Measurements from ENCODE around the gene MICB.

The MICB gene

DNA sequence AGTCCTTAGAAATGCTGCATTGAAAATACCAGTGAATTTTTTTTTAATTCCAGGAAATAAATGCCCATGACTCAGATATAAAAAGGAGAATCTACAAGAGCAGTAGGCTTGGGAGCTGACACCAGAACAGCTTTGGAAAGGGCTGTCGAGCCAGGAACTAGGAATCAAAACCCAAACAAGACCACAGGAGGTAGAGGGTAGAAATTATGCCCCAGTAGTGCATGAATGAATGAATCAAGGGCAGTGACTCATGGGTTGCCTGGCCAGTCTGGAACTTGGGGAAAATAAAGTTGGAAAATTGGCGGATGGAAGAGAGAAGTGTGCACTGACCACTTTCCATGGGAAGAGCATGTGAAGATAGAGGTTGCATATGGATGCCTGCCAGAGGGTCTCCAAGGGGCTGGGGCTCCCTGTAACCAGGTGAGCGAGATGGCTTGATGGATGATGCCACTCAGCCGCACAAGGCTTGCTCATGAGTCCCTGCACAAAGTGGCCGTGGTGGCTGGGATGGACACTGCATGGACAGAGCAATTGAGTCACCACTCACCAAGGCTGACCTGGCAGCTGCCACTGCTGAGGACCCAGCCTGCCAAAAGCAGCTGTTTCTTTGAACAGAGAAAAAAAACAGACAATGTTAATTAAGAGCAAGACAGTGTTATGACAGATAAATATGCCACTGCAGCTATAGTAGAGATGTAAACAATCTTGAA is 15.7 kb downstream of the MICB start:
- Histone ChIP-seq H3K27me3 (ENCODE audit: control insufficient read depth, insufficient read depth, low read length) (no peaks in the 10 kb centered on the region), H3K9me3 (ENCODE audit: control insufficient read depth, insufficient read depth, low read length) (no peaks in the 10 kb centered on the region), H3K4me3 (ENCODE audit: low read depth, low read length) (no peak overlapping the region), H3K4me1 (ENCODE audit: control insufficient read depth, insufficient read depth, low read length) (no peaks in the 10 kb centered on the region), H3K36me3 (ENCODE audit: control insufficient read depth, insufficient read depth, low read length) (peaks cover 16% of the 10 kb centered on the region), H3K9ac (ENCODE audit: low read depth, low read length) (no peak overlapping the region), H3K27ac (ENCODE audit: low read depth, low read length) (no peak overlapping the region)

DNA sequence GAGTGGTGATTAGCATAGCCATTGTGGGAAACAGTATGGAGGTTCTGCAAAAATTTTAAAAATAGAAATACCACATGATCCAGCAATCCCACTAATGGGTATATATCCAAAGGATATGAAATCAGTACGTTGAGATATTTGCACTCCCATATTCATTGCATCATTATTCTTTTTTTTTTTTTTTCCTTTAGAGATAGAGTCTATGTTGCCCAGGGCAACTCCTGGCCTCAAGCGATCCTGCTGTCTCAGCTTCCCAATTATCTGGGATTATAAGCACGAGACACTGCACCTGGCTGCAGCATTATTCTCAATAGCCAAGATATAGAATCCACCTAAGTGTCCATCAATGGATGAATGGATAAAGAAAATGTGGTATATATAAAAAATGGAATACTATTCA is 23.9 kb downstream of the MICB start:
- Histone ChIP-seq H3K4me3 (ENCODE audit: low read depth, low read length) (no peak overlapping the region), H3K9ac (ENCODE audit: low read depth, low read length) (no peak overlapping the region), H3K9me3 (ENCODE audit: control insufficient read depth, insufficient read depth, low read length) (no peaks in the 10 kb centered on the region), H3K27ac (ENCODE audit: low read depth, low read length) (no peak overlapping the region), H3K36me3 (ENCODE audit: control insufficient read depth, insufficient read depth, low read length) (no peaks in the 10 kb centered on the region), H3K27me3 (ENCODE audit: control insufficient read depth, insufficient read depth, low read length) (no peaks in the 10 kb centered on the region), H3K4me1 (ENCODE audit: control insufficient read depth, insufficient read depth, low read length) (no peaks in the 10 kb centered on the region)

DNA sequence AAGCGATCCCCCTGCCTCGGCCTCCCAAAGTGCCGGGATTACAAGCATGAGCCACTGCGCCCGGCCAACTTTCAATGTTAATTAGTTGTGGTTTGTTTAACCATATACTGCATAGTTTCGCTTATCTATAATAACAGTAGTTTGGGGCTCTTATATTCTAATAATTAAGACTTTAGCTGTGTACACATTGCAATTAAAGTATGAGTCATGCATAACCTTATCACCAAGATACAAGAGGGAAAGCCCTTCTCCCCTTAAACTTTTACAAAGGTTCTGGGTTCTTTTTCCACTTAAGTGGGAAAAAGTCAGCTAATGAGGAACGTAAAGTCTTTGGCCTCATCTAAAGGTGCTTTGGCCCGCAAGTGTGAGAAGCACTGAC is 27.6 kb downstream of the MICB start:
- no peak overlapping the region for H3K4me3 ChIP-seq (ENCODE audit: low read depth, low read length)
- no peaks in the 10 kb centered on the region for H3K4me1 ChIP-seq (ENCODE audit: control insufficient read depth, insufficient read depth, low read length)
- no peak overlapping the region for H3K27ac ChIP-seq (ENCODE audit: low read depth, low read length)
- H3K9me3 ChIP-seq (ENCODE audit: control insufficient read depth, insufficient read depth, low read length): no peaks in the 10 kb centered on the region
- H3K27me3 ChIP-seq (ENCODE audit: control insufficient read depth, insufficient read depth, low read length): no peaks in the 10 kb centered on the region
- H3K9ac ChIP-seq (ENCODE audit: low read depth, low read length): no peak overlapping the region
- peaks cover 12% of the 10 kb centered on the region for H3K36me3 ChIP-seq (ENCODE audit: control insufficient read depth, insufficient read depth, low read length)

DNA sequence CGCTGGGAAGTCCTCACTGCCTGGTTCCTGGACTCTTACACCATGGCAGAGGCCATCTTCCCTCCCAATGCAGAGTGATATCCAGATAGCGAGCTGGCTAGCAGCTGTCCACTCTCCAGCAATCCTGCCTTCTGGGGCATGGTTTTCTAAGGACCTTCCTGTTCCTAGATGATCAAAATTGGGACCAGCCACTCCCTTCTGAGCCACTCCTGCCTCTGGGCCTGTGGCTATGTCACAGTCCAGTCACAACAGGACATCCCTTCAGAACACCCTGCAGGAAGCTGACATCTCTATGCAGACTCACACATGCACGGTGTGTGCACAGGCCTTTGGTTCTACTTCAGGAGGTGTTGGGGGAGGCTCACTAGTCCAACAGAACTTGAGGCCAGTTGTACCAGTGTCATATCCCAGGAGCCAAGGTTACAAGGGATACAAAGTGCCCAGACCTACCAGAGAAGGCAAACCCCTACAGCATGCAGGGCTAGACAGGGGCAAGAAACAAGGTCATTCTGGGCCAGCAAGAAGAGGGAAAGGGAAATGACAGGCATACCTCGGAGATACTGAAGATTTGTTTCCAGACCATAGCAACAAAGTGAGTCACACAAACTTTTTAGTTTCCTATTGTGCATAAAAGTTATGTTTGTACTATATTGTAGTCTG is 28.1 kb downstream of the MICB start:
- no peak overlapping the region for H3K4me3 ChIP-seq (ENCODE audit: low read depth, low read length)
- H3K9me3 ChIP-seq (ENCODE audit: control insufficient read depth, insufficient read depth, low read length): no peaks in the 10 kb centered on the region
- H3K9ac ChIP-seq (ENCODE audit: low read depth, low read length): no peak overlapping the region
- H3K27ac ChIP-seq (ENCODE audit: low read depth, low read length): no peak overlapping the region
- H3K36me3 ChIP-seq (ENCODE audit: control insufficient read depth, insufficient read depth, low read length): peaks cover 17% of the 10 kb centered on the region
- no peaks in the 10 kb centered on the region for H3K4me1 ChIP-seq (ENCODE audit: control insufficient read depth, insufficient read depth, low read length)
- H3K27me3 ChIP-seq (ENCODE audit: control insufficient read depth, insufficient read depth, low read length): no peaks in the 10 kb centered on the region

DNA sequence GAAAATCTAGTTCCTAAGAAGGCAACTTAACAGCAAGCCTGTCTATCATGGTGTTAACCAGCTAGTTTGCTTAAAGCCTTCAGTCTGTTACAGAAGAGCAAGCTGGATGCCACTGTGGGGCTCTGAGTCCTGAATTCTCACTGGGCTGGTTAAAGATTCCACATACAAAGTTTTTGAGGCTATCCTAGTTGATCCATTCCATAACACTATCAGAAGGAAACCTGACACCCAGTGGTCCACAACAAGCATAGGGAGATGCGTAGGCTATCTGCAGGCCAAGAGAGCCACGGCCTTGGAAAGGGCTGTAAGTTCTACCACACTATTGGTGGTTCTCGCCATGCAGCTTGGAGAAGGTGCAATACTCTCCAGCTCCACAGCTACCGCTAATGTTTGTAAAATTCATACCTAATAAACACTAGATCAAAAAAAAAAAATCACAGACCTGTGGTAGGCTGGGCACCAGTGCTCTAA is 30.4 kb downstream of the MICB start:
- no peaks in the 10 kb centered on the region for H3K27me3 ChIP-seq (ENCODE audit: control insufficient read depth, insufficient read depth, low read length)
- H3K36me3 ChIP-seq (ENCODE audit: control insufficient read depth, insufficient read depth, low read length): peaks cover 40% of the 10 kb centered on the region

DNA sequence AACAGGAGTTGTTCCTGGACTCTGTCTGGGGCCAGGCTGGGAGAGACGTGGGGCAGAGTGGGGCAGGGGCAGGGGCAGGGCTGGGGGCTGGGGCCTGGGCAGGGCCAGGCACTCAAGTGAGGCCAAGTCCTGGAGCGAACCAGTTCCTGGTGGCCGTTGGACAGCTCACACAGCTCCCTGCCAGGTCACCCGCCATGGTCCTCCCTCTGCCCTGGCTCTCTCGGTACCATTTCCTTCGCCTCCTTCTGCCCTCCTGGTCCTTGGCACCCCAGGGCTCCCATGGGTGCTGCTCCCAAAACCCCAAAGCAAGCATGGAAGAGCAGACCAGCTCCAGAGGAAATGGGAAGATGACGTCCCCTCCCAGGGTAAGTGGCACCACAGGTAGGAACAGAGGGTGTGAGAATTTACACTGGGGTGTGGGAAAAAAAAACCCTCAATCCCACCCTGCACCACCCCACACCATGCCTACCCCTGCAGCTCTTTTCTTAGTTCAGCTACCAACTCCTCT is 30.9 kb downstream of the MICB start, which contains the start of gene MCCD1:
Gene MCCD1 (plus strand): TSS at position 142 of the 508 bp plus-strand sequence. CDS start 53 bp downstream, at position 195.
- H3K27ac ChIP-seq (ENCODE audit: low read depth, low read length): peak within 1 kb of the TSS; percentile 55
- H3K27me3 ChIP-seq (ENCODE audit: control insufficient read depth, insufficient read depth, low read length): no peaks in the 10 kb centered on the region
- H3K36me3 ChIP-seq (ENCODE audit: control insufficient read depth, insufficient read depth, low read length): peaks cover 46% of the 10 kb centered on the region
- H3K4me1 ChIP-seq (ENCODE audit: control insufficient read depth, insufficient read depth, low read length): no peaks in the 10 kb centered on the region
- H3K4me3 ChIP-seq (ENCODE audit: low read depth, low read length): no peak within 1 kb of the TSS
- H3K9me3 ChIP-seq (ENCODE audit: control insufficient read depth, insufficient read depth, low read length): no peaks in the 10 kb centered on the region
- H3K9ac ChIP-seq (ENCODE audit: low read depth, low read length): no peak within 1 kb of the TSS

More for the DNA sequence above, 30.4 kb downstream of the MICB start:
- H3K27ac ChIP-seq (ENCODE audit: low read depth, low read length): no peak overlapping the region
- H3K9me3 ChIP-seq (ENCODE audit: control insufficient read depth, insufficient read depth, low read length): no peaks in the 10 kb centered on the region
- no peak overlapping the region for H3K4me3 ChIP-seq (ENCODE audit: low read depth, low read length)
- no peak overlapping the region for H3K9ac ChIP-seq (ENCODE audit: low read depth, low read length)
- no peaks in the 10 kb centered on the region for H3K4me1 ChIP-seq (ENCODE audit: control insufficient read depth, insufficient read depth, low read length)

DNA sequence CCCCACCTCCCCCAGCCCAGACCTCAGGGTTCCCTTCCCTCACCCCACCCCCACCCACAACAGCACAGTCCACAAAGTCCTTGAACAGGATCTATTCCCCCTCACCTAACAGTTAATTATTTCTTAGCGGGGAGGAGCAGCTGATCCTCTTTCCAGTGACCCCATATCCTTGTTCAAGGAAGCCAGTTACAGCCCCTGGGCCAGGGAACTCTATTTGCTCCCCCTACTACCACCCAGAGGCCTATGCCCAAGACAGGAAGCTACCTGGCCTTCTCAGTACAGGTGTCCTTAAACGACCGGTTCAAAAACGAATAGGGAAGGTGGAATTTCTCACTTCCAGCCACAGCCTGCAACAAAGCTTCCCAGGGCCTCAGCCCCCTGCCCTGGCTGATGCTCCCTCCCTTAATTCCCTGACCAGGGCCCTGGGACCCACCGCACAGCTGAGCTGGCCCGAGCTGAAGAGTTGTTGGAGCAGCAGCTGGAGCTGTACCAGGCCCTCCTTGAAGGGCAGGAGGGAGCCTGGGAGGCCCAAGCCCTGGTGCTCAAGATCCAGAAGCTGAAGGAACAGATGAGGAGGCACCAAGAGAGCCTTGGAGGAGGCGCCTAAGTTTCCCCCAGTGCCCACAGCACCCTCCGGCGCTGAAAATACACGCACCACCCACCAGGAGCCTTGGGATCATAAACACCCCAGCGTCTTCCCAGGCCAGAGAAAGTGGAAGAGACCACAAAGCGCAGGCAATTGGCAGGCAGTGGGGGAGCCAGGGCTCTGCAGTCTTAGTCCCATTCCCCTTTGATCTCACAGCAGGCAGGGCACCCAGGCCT is 31.6 kb downstream of the MICB start:
- Histone ChIP-seq H3K36me3 (ENCODE audit: control insufficient read depth, insufficient read depth, low read length) (peaks cover 52% of the 10 kb centered on the region), H3K9ac (ENCODE audit: low read depth, low read length) (no peak overlapping the region), H3K27me3 (ENCODE audit: control insufficient read depth, insufficient read depth, low read length) (no peaks in the 10 kb centered on the region), H3K9me3 (ENCODE audit: control insufficient read depth, insufficient read depth, low read length) (no peaks in the 10 kb centered on the region), H3K4me1 (ENCODE audit: control insufficient read depth, insufficient read depth, low read length) (no peaks in the 10 kb centered on the region), H3K4me3 (ENCODE audit: low read depth, low read length) (no peak overlapping the region), H3K27ac (ENCODE audit: low read depth, low read length) (peak overlapping the region; percentile 55)

DNA sequence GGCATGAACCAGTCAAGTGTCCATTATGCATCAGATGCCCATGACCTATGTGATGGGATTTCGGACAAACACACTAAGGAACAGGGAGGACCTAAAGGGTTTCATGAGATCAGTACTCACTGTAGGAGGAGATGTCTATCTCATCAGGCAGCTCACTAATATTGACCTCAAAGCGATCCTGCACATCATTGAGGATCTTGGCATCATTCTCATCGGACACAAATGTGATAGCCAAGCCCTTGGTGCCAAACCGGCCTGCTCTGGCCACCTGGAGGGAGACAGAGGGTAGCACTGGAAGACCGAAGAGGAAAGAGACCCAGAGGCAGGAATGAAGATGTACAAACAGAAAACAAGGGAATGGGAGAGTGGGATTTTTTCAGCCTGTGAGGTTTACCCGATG is 32.7 kb downstream of the MICB start:
- peaks cover 63% of the 10 kb centered on the region for H3K36me3 ChIP-seq (ENCODE audit: control insufficient read depth, insufficient read depth, low read length)
- H3K4me1 ChIP-seq (ENCODE audit: control insufficient read depth, insufficient read depth, low read length): no peaks in the 10 kb centered on the region

DNA sequence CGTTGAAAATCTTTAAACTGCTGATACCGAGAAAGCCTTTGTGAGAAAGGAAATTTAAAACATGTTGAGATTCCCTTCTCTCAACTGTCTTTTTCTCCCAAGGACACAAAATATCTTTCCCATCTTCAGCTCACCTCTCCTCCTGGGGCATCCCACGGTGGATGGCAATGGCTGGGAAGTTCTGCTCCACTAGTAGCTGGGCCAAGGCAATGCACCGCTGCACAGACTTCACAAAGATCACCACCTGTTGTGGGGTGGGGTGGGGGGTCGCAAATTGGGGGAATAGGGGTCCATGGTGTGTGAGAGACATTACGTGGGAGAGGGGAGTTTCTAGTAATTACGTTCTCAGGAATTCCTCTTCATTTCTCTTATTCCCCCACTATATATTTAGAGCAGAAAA is 33.2 kb downstream of the MICB start:
- H3K36me3 ChIP-seq (ENCODE audit: control insufficient read depth, insufficient read depth, low read length): peaks cover 68% of the 10 kb centered on the region
- no peaks in the 10 kb centered on the region for H3K4me1 ChIP-seq (ENCODE audit: control insufficient read depth, insufficient read depth, low read length)
- H3K9ac ChIP-seq (ENCODE audit: low read depth, low read length): no peak overlapping the region
- no peaks in the 10 kb centered on the region for H3K9me3 ChIP-seq (ENCODE audit: control insufficient read depth, insufficient read depth, low read length)
- H3K4me3 ChIP-seq (ENCODE audit: low read depth, low read length): no peak overlapping the region
- no peak overlapping the region for H3K27ac ChIP-seq (ENCODE audit: low read depth, low read length)
- H3K27me3 ChIP-seq (ENCODE audit: control insufficient read depth, insufficient read depth, low read length): no peaks in the 10 kb centered on the region

More for the DNA sequence above, 32.7 kb downstream of the MICB start:
- Histone ChIP-seq H3K9me3 (ENCODE audit: control insufficient read depth, insufficient read depth, low read length) (no peaks in the 10 kb centered on the region), H3K9ac (ENCODE audit: low read depth, low read length) (no peak overlapping the region), H3K27me3 (ENCODE audit: control insufficient read depth, insufficient read depth, low read length) (no peaks in the 10 kb centered on the region), H3K4me3 (ENCODE audit: low read depth, low read length) (no peak overlapping the region), H3K27ac (ENCODE audit: low read depth, low read length) (no peak overlapping the region)

DNA sequence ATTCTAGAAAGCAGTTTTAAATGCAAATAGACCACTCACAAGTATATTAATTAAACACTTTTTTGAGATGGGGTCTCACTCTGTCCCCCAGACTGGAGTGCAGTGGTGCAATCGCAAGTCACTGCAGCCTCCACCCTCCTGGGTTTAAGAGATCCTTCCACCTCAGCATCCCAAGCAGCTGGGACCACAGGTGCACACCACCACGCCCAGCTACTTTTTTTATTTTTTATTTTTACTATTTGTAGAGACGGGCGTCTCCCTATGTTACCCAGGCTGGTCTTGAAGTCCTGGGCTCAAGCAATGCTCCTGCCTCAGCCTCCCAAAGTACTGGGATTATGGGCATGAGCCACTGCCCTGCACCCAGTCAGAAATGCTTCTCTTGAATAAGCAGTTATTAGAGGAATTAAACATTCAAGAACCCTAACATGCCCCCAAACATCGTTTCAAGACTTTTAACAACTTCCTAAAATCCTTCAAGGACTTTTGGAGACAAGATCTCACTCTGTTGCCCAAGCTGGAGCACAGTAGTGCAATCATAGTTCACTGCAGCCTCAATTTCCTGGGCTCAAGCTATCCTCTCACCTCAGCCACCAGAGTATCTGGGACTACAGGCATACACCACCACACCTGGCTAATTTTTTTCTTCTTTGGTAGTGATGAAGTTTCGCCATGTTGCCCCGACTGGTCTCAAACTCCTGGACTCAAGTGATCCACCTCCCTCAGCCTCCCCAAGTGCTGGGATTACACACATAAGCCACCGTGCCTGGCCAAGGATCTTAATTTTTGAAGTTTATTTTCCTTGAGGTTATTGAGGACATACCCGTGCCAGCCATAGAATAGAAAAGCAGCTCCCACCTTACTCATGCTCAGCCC is 34.1 kb downstream of the MICB start:
- Histone ChIP-seq H3K36me3 (ENCODE audit: control insufficient read depth, insufficient read depth, low read length) (peaks cover 77% of the 10 kb centered on the region), H3K4me3 (ENCODE audit: low read depth, low read length) (no peak overlapping the region), H3K27ac (ENCODE audit: low read depth, low read length) (no peak overlapping the region), H3K4me1 (ENCODE audit: control insufficient read depth, insufficient read depth, low read length) (no peaks in the 10 kb centered on the region), H3K9me3 (ENCODE audit: control insufficient read depth, insufficient read depth, low read length) (no peaks in the 10 kb centered on the region), H3K9ac (ENCODE audit: low read depth, low read length) (no peak overlapping the region), H3K27me3 (ENCODE audit: control insufficient read depth, insufficient read depth, low read length) (no peaks in the 10 kb centered on the region)
